ENCODE results near the gene VPS36.
"Not testable (repeated sequence)": the region's sequence is repeated elsewhere in the genome, so short reads cannot be mapped to it uniquely, and the experiment has no call there.

The VPS36 gene

DNA sequence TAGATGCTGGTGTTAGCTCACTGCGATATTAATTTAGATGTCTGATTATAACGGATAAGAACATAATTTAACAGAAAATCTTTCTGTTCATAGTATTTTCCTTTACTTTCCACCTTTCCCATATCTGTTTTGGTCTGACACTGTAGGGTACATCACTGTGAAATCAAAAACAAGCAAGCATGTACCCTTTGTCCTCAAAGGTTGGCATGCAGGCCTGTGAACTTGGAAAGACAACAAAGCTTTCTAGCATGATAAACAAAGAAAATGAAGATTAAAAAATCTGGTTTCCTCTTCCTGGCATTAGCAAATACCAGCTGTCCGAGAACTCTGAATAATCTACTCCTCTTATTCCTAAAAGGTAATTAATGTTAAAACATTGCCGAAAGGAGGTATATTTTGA is 76.0 kb downstream of the VPS36 start:
- DNase-seq, result no peak

GRCh38 chr13:52373277-52373676 is 77.2 kb downstream of the VPS36 start:
- not testable (repeated sequence) for DNase-seq

- no peak for DNase-seq
Measured at GRCh38 chr13:52371736-52372247, 78.6 kb downstream of the VPS36 start.

- no peak for DNase-seq
Measured at GRCh38 chr13:52366291-52366690, 84.1 kb downstream of the VPS36 start.
